Vagina (tissue), 2 donors: ENCODE data around the gene MRPS27. TPM values are rescaled to one million over a fixed set of nuclear protein-coding genes. Genes with fewer than 3 reads are reported as not detected.
A peak's percentile ranks its signal among the peaks of the same experiment; 100 is the strongest.

Source experiments
- DNase-seq, 2 donors: peaks; one replicate each; pipeline ENCODE4 v3.0.0-alpha.2; 2017; ENCODE audit errors: extremely low spot score in 2 of 2
- H3K27ac ChIP-seq: fragments of 200-600 bp; sonication (generic); one replicate; pipeline ENCODE4 v1.5.1; 2019
- H3K27me3 ChIP-seq: fragments of 200-600 bp; sonication (generic); one replicate; pipeline ENCODE4 v1.5.1; 2019
- H3K36me3 ChIP-seq, 2 donors: fragments of 200-600 bp; sonication (generic); one replicate each; pipeline ENCODE4 v1.5.1; 2017 to 2019
- H3K4me1 ChIP-seq: fragments of 200-600 bp; sonication (generic); one replicate; pipeline ENCODE4 v1.5.1; 2019
- H3K4me3 ChIP-seq, 2 donors: fragments of 200-600 bp; sonication (generic); 1 replicate in 1 of 2; 2 replicates in 1 of 2; pipeline ENCODE4 v1.5.1; 2016 to 2019
- H3K9me3 ChIP-seq: fragments of 200-600 bp; sonication (generic); one replicate; pipeline ENCODE4 v1.5.1; 2019
- CTCF ChIP-seq, 3 experiments: fragments of 450-650 bp in 2 of 3; fragments of 200-600 bp in 1 of 3; sonication (generic) in 1 of 3; IDR thresholded peaks; one replicate each; pipeline ENCODE4 v1.5.1; 2017 to 2019; ENCODE audit warnings: antibody characterized with exemption in 3 of 3, mild to moderate bottlenecking in 2 of 3, moderate library complexity in 2 of 3
- POLR2A ChIP-seq, 2 donors: fragments of 450-650 bp; IDR thresholded peaks; one replicate each; pipeline ENCODE4 v1.6.1; 2017; ENCODE audit warnings: antibody characterized with exemption in 2 of 2, mild to moderate bottlenecking in 2 of 2, moderate library complexity in 2 of 2
- POLR2AphosphoS5 ChIP-seq, 2 donors: sonication (generic); formaldehyde crosslinking; IDR thresholded peaks; one replicate each; pipeline ENCODE4 v1.9.0; 2017; ENCODE audit warnings: antibody characterized with exemption in 2 of 2, mild to moderate bottlenecking in 2 of 2, low read depth in 1 of 2; ENCODE audit not compliant: insufficient read depth in 1 of 2
- intact Hi-C: fragments of 100-400 bp; cut with DNase I; formaldehyde crosslinking; loops from one replicate; pipeline ENCODE4 v1.15.1; 2023
- total RNA-seq: library from RNA; depleted of rRNA; stranded (reverse); fragments of >200 nt; gene quantifications from one replicate; pipeline ENCODE4 v1.2.3, GENCODE V29; 2016

The MRPS27 gene
- total RNA-seq, 1 donor from 2014 or later = 44.9 TPM

DNA sequence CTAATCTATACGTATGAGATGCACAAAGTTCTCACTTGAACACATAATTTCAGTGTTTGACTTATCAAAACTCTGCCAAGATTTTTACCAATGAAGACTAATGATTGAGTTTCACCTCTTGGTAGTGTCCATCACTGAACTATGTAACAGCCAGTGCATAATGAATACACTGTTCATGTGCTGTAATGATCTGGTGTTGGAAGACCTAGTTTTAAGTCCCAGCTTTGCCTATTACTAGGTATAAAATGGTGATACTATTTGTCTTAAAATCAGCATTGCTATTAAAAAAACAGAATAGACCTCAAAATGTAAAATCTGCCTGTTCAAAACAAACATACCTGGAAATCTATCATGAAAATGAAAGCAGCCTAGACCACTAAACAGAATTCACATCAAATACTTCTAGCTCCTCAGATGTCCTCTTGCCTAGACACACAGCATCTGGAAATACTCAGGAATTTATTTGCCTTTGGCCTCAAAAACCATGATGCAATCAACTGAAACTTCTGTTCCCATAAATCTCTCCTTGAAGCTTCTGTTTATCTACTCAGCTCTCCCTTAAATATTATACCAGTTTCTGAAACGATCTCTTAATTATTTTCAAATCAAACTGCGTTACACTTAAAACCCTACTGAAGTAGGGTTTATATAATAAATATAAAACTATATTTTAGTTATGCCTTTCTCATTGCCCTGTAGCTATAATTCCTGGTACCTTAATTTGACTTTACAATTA, 38.1 kb downstream of the MRPS27 start:
- H3K27ac ChIP-seq = peak overlapping the region; percentile 68
- intact Hi-C loops = no loop called here

GRCh38 chr5:72281430-72281763, 38.6 kb downstream of the MRPS27 start:
- intact Hi-C loops = no loop called here

More for the DNA sequence above, 38.1 kb downstream of the MRPS27 start:
- no peaks in the 10 kb centered on the region for H3K36me3 ChIP-seq
- DNase-seq = no peak
- H3K4me3 ChIP-seq = no peak overlapping the region
- TF ChIP-seq POLR2AphosphoS5 (IDR thresholded peaks at IDR 0.05; ENCODE audit: insufficient read depth in 1 of 2, low read depth in 1 of 2) (peak in 1 of 2 donors; percentile 73), POLR2A (IDR thresholded peaks at IDR 0.05) (no peak)
- no peaks in the 10 kb centered on the region for H3K9me3 ChIP-seq
- peaks cover 39% of the 10 kb centered on the region for H3K4me1 ChIP-seq
- H3K27me3 ChIP-seq = no peaks in the 10 kb centered on the region

DNA sequence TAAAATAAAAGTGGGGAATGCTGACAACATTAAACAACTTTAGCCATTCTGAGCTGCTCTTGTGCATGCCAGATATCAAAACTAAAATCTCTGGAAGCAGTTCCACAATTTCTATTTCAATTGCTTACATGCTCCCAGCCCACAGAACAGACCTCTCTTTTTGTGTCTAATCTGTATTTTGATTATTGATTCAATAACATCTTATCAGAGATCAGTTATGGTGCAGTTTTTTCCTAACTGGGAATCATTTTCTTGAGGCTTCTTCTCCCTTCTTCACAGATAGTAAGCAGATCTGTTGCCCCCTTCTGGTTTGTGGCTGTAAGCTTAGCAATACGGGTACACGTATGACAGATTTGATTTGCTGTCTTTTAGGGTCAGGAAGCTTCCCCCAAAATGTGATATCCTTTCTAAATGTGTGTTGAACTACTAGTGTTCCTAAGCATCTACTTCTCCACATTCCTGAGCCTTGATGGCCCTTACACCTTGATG, 39.4 kb downstream of the MRPS27 start:
- Histone ChIP-seq H3K4me3 (no peak overlapping the region), H3K27ac (peak overlapping the region; percentile 68)
- intact Hi-C loops = no loop called here

More at GRCh38 chr5:72281430-72281763, 38.6 kb downstream of the MRPS27 start:
- H3K4me1 ChIP-seq = peaks cover 39% of the 10 kb centered on the region
- no peaks in the 10 kb centered on the region for H3K36me3 ChIP-seq
- H3K27me3 ChIP-seq = no peaks in the 10 kb centered on the region
- peak overlapping the region; percentile 68 for H3K27ac ChIP-seq
- DNase-seq = no peak
- H3K4me3 ChIP-seq = no peak overlapping the region
- H3K9me3 ChIP-seq = no peaks in the 10 kb centered on the region
- TF ChIP-seq POLR2A (IDR thresholded peaks at IDR 0.05) = no peak
- TF ChIP-seq POLR2AphosphoS5 (IDR thresholded peaks at IDR 0.05; ENCODE audit: insufficient read depth in 1 of 2, low read depth in 1 of 2) = no peak
- TF ChIP-seq CTCF (IDR thresholded peaks at IDR 0.05) = no peak

GRCh38 chr5:72276219-72276752, 43.8 kb downstream of the MRPS27 start:
- Histone ChIP-seq H3K27me3 (no peaks in the 10 kb centered on the region), H3K27ac (no peak overlapping the region), H3K36me3 (no peaks in the 10 kb centered on the region), H3K9me3 (no peaks in the 10 kb centered on the region), H3K4me1 (peaks cover 16% of the 10 kb centered on the region), H3K4me3 (no peak overlapping the region)
- no peak for DNase-seq
- TF ChIP-seq CTCF (IDR thresholded peaks at IDR 0.05) (no peak), POLR2A (IDR thresholded peaks at IDR 0.05) (no peak), POLR2AphosphoS5 (IDR thresholded peaks at IDR 0.05; ENCODE audit: insufficient read depth in 1 of 2, low read depth in 1 of 2) (no peak)
- intact Hi-C loops = loop anchor here (10.0 kb wide), 1 partner anchor 131 kb away; no protein-coding TSS in a partner anchor

More for the DNA sequence above, 39.4 kb downstream of the MRPS27 start:
- Histone ChIP-seq H3K36me3 (no peaks in the 10 kb centered on the region), H3K9me3 (no peaks in the 10 kb centered on the region), H3K27me3 (no peaks in the 10 kb centered on the region), H3K4me1 (peaks cover 39% of the 10 kb centered on the region)
- TF ChIP-seq CTCF (IDR thresholded peaks at IDR 0.05) (peak in 2 of 3 experiments; percentile 26 to 28), POLR2AphosphoS5 (IDR thresholded peaks at IDR 0.05; ENCODE audit: insufficient read depth in 1 of 2, low read depth in 1 of 2) (no peak), POLR2A (IDR thresholded peaks at IDR 0.05) (no peak)
- no peak for DNase-seq

- intact Hi-C loops = loop anchor here (10.0 kb wide), 1 partner anchor 129 kb away; no protein-coding TSS in a partner anchor
- Histone ChIP-seq H3K4me3 (no peak overlapping the region), H3K27ac (no peak overlapping the region), H3K27me3 (no peaks in the 10 kb centered on the region), H3K36me3 (no peaks in the 10 kb centered on the region), H3K4me1 (peaks cover 7% of the 10 kb centered on the region), H3K9me3 (no peaks in the 10 kb centered on the region)
- DNase-seq = no peak
- TF ChIP-seq POLR2A (IDR thresholded peaks at IDR 0.05) = no peak
- no peak for TF ChIP-seq POLR2AphosphoS5 (IDR thresholded peaks at IDR 0.05; ENCODE audit: insufficient read depth in 1 of 2, low read depth in 1 of 2)
- TF ChIP-seq CTCF (IDR thresholded peaks at IDR 0.05) = no peak
These were observed 46.5 kb downstream of the MRPS27 start for GRCh38 chr5:72273547-72273946.
